Activated CD8-positive, alpha-beta memory T cell treated with anti-CD3 and anti-CD28 coated beads, Interleukin-2, amount 50 U/mL, for 48 hours (primary cell): Measurements from ENCODE around the gene USP1.

Experiments
- DNase-seq: peaks from one replicate; pipeline ENCODE4 v3.0.0-alpha.2; 2020

The USP1 gene

GRCh38 chr1:62494137-62494536 lies 57.3 kb downstream of the USP1 start:
- DNase-seq, result no peak

- no peak for DNase-seq
These were observed 63.4 kb downstream of the USP1 start for GRCh38 chr1:62500210-62500609.
